ENCODE measurements around the gene DYNC1I2.

DYNC1I2 gene

GRCh38 chr2:171778515-171778914, 91.2 kb downstream of the DYNC1I2 start:
- no peak for DNase-seq (ENCODE audit: low read depth)

- no peak for DNase-seq (ENCODE audit: low read depth)
Measured at GRCh38 chr2:171785450-171785849, 98.2 kb downstream of the DYNC1I2 start.

GRCh38 chr2:171787333-171788072, 100.2 kb downstream of the DYNC1I2 start:
- DNase-seq (ENCODE audit: low read depth), result no peak

- no peak for DNase-seq (ENCODE audit: low read depth)
Measured at GRCh38 chr2:171788316-171788993, 101.2 kb downstream of the DYNC1I2 start.

GRCh38 chr2:171789956-171790355, 102.7 kb downstream of the DYNC1I2 start:
- DNase-seq (ENCODE audit: low read depth), result no peak

- DNase-seq (ENCODE audit: low read depth), result no peak
Measured at GRCh38 chr2:171791361-171791760, 104.1 kb downstream of the DYNC1I2 start.

GRCh38 chr2:171792157-171792556, 104.9 kb downstream of the DYNC1I2 start:
- no peak for DNase-seq (ENCODE audit: low read depth)

GRCh38 chr2:171792886-171793580, 105.8 kb downstream of the DYNC1I2 start:
- no peak for DNase-seq (ENCODE audit: low read depth)

- DNase-seq (ENCODE audit: low read depth), result no peak
Measured at GRCh38 chr2:171793691-171794678, 106.7 kb downstream of the DYNC1I2 start.

- DNase-seq (ENCODE audit: low read depth), result no peak
Measured at GRCh38 chr2:171794918-171795317, 107.6 kb downstream of the DYNC1I2 start.
